ENCODE data around the gene CYGB.
"Not testable (repeated sequence)": the region's sequence is repeated elsewhere in the genome, so short reads cannot be mapped to it uniquely, and the experiment has no call there.

The CYGB gene

DNA sequence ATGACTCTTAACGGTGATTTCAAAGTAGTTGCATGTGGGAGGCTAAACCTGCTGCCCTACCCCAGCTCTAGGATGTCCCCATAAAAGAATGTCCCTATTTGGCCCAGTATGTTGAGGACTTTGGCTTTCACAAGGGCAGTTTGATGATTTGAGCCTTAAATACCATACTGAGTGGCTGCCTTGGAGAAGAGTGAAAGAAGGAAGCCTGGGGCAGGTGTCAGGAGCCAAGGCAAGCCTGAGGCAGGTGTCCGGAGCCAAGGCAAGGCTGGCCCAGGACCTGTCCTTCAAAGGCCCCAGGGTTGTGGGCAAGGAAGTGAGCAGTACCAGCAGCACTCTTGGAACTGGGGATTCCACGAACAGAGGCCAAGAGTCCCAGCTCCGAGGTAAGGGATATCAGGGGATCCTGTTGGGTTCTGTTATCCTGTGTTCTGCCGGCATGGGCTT lies 29.5 kb upstream of the CYGB start:
- no peak for DNase-seq

DNA sequence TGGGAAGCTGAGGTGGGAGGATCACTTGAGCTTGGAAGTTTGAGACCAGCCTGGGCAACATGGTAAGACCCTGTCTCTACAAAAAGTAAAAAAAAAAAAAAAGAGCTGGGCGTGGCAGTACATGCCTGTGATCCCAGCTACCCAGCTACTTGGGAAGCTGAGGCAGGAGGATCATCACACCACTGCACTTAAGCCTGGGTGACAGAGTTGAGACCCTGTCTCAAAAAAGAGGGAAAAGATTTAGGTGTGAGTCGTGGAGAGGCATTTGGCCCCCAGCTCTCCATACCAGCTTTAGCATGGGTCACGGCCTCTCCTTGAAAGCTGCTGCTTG lies 29.1 kb upstream of the CYGB start:
- DNase-seq = no peak

DNA sequence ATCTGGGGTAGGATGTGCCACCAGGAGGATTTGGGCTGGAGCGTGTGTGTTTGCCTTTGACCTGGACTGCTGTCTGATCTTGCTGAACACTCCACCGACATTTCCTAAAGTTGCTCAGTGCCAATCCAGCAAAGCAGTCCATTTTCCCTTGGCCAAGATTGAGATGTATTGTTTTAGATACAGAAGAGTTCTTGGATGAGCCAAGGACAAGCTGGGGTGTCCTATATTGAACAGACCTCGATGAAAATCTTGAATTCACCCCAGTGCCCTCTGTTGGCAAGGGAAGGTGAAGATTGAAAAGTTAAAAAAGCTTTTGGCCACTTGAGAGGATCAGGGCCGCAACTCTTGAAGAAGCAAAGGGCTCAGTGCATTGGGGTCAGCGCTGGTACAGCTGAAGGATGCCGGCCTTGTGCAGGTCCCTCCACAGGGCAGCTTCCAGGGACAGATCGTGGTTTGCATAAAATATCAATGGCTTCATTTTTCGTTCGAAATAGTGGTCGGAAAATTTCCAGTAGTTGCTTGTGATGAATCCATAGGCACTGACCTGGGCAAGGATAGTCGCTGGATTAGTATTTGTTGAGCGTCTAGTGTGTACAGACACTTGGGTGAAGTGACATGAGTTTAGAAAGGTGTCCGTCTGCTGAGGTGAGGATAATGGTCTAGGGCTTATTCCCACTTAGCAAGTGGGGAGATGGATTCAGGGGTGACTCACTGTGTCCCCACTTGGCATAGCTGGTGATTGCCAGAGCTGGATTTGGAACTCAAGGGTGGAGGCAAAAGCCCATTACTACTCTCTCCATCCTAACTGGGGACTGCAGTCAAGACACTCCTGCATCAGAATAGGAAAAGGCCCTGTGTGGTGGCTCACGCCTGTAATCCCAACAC lies 28.5 kb upstream of the CYGB start:
- no peak for DNase-seq

DNA sequence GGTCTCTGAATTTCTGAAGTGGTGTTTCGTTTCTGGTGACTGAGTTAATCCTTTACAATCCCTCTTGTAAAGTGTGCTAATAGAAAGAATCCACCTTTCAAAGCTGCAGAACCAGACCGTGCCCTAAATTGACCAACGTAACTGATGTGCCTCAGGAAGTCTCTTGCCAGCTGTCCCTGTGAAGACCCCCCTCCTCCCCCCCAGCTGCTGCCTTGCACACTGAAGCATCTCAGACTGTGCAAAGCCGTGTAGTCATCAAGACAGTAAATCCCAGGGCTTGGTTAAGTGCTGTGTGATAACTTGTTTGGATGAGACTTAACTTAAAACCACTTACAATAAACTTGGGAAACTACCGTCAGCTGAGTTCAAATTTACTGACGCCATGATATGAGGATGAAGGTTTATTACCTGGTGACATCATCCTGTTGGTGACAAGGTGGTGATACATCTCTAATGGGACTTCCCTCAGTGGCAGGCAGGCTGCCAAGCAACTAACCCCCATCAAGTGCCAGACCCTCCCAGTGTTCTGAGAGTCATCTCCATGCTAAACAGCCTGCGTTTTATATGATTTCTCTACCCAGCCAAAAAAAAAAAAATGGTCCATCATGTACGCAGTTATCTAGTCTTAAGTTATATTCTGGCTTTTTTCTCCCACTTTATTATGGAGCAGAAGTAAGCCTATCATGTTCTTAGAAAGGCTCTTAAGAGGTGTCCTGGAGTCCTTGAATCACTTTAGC lies 27.6 kb upstream of the CYGB start:
- peak in 1 of 2 experiments; percentile 54 for DNase-seq

DNA sequence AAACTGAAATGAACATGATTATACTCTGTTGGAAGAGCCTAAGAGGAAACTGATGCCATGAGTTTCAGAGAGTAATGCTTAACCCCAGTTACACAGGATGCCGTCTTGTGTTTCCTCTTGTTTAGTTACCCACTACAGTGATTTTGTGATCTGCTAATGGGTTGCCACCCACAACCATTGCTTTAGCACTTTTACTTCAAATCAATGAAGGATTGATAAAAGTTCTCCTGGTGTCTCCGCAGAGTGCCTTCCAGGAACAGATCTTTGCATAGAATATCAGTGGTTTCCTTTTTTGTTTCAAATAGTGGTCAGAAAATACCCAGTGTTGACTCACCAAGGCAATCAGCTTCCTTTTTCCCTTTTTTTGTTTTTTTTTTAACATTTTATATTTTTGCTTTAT lies 25.9 kb upstream of the CYGB start:
- DNase-seq = not testable (repeated sequence)

DNA sequence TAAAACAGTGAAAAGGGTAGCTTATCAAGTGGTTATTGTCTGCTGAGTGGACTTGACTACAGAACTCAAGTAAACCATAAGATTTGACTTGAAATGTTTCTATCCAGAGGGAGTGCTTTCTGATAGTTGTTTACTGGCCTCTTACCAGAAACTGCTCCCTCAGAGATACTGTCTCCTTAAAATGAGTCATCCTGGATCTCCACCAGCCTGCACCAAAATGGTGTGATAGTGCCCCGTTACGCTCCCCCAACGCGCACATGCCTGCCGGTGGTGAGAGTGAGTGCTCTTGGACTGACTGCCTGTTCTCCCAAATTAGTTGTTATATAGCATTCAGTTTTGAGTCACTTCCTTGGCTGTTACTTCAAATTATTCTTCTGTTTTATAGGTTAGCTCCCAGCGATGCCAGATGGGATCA lies 25.2 kb upstream of the CYGB start:
- DNase-seq = no peak

DNA sequence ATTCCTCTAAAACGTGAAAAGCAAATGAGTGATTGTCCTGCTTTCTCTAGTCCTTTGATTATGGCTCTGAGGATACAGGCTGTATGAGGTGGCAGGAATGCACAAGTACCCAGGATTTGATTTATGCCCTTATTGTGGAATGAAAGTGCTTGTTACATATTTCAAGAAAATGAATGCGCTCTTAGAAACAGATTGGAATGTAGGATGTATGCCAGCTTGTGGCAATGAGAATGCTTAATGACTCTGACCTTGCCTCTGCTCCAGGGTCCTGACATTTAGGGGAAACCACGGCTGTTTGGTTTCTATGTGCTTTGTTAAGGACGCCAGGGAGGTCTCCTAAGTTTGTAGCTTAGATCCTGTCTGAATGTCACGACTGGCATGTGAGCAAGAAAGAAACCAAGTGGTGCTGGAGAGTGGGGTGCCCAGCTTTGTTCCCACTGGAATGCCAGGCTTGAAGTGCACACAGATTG lies 24.3 kb upstream of the CYGB start:
- no peak for DNase-seq

DNA sequence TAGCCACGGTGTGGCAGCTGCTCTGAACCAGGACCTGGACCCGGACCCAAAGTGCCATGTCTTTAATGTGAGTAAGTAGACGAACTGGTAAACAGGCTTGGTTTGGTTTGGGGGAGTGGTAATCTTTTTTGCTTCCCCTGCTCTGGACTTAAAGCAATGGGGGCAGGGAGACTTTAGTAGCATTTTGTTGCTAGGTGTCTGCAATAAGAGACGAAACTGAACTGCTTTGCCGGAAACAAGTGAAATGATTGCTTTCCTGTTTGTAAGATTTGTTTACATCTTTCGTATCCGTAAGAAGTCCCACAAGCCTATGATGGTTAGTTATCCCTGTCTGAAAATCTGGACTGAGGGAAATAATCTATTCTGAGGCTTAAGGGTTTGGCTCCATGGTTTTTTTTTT lies 23.8 kb upstream of the CYGB start:
- no peak for DNase-seq

DNA sequence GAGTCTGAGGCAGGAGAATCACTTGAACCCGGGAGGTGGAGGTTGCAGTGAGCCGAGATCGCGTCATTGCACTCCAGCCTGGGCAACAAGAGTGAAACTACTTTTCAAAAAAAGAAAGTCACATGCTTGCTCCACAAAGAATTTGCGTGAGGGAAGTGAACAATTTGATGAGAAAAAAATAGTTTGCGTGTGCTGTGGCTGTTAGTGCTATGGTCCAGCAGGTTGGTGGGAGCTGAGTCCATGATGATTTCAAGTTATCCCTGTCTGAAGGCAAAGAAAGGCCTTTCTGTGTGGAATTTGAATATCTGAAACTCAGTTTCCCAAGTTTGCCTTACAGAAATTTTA lies 23.3 kb upstream of the CYGB start:
- no peak for DNase-seq

DNA sequence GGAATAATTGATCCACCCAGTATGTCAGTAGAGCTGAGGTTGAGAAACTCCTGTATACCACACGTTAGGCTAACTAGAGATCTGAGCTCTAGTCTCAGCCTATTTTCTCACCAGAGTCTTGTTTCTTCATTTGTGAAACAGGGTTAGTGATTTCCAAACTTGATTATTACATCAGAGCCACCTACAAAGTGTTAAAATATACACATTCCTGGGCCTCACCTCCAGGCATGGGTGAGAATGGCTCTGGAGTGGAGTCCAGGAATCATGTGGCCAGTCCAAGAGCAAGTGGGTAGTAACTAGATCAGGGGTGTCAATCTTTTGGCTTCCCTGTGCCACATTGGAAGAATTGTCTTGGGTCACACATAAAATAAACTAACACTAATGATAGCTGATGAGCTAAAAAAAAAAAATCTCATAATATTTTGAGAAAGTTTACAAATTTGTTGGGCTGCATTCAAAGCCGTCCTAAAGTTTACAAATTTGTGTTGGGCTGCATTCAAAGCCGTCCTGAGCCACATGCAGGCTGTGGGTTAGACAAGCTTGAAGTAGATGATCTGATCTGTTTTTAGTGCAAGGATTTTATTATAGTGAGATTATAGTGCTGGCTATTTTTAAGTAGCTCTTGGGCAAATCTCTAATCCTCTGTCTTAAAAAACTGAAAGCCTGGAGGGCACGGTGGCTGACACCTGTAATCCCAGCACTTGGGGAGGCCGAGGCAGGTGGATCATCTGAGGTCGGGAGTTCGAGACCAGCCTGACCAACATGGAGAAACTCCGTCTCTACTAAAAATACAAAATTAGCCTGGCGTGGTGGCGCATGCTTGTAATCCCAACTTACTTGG lies 22.7 kb upstream of the CYGB start:
- no peak for DNase-seq

DNA sequence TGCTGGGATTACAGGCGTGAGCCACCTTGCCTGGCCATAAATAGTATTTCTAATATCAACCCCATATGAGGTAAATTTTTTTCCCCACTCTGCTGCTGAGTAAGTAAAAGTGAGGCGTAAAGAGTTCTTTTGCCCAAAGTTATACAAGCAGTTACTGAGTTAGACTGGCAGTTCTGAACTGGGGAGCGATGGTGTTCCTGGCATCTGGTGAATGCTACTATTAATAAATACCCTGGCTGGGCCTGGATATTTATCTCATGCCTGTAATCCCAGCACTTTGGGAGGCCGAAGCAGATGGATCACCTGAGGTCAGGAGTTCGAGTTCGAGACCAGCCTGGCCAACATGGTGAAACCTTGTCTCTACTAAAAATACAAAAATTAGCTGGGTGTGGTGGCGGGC lies 22.0 kb upstream of the CYGB start:
- DNase-seq = not testable (repeated sequence)

DNA sequence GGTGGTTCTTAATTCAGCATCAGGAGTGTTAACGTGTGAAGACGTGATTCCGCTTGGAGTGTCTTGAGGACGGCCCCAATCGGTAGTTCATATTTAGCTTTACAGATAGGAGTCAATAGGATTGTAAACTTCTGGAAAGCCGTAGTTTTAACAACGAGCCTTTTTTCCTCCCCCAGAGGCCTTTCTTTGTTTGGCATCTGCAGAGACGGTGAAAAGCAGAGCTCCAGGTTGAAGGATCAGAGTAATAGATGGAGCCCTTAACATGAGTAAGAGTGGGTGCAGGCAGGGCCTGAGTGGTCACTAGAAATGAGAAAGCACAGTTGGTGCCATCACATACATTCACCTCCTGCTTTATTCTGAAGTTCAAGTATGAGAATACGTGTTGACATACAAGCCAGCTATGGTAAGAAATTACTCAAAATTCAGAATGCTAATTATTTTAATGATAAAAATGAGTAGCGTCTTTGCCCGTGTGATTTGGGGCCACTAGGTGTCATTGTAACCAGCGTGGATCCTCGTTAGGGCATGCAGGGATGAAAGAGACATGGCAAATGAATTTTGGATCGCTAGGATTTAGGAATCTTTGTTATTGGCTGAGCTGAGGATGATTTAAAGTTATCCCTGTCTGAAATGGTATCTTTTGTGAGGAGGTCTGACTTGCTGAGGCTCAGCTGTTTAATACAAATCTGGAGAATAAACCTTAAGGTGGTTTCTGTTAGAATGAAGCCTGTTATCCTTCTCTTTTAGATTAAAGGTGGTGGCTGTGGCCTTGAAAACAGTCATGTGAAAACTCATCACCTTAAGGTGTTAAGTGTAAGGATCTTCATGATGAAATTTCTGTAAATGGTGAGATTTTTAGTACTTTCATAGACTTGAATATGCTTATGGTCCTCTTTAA lies 20.9 kb upstream of the CYGB start:
- DNase-seq = no peak

DNA sequence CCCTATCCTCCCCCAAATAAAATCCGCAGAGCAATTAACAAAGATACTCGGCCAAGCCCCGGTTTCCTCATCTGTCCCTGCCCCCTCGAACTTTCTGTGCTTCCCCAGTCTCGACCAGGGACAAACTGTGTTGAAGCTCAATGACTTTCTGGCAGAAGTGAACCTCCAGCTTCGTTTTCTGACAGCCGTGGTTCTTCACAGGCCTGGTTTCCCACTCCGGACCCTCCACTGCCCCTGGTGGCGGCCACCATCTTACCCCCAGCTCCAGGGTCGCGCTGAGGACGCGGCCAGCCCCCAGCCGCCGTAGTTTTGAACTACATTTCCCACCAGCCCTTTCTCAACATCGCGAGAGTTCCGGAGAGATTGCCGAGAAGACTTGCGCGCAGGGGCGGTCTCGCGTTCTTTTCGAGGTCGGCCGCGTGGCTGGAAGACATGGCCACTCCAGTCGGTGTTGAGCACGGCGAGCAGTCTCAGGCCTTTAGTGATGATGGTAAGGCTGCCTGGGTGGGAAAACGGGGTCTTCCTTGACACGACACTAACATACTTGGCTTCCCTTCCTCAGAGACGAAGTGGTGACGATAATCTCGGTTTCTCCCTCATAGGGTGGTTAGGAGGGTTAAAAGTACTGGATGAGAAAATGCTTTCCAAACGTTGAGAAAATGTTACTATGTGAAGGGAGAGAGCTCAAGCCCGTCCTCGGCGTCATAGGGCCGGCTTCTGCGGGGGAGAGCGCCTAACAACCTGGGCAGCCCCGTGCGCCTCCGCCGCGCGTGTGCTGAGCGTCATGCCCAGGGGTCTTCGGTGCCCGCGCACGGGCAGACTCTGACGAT lies 20.1 kb upstream of the CYGB start:
- DNase-seq = peak; percentile 88 to 93

DNA sequence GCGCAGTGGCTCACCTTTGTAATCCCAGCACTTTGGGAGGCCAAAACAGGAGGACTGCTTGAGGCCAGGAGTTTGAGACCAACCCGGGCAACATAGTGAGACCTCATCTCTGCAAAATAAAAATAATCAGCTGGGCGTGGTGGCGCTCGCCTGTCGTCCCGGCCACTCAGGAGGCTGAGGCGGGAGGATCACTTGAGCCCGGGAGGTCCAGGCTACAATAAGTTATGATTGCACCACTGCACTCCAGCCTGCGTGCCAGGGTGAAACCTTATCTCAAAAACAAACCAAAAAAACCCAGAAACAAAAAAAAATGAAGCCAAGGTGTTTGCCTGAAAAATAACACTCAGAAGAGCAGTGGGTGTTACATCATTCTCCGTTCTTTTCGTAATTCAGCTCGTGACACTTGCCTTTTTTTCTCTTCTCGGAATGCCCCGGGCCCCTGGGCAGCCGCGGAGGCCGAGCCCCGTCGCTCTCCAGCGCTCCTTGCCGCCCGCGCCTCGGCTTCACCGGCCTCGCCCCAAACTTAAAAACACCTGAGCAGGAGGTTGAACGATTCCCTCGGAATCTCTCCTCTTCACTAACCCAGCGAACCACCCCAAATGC lies 19.4 kb upstream of the CYGB start:
- peak in 1 of 2 experiments; percentile 17 for DNase-seq

DNA sequence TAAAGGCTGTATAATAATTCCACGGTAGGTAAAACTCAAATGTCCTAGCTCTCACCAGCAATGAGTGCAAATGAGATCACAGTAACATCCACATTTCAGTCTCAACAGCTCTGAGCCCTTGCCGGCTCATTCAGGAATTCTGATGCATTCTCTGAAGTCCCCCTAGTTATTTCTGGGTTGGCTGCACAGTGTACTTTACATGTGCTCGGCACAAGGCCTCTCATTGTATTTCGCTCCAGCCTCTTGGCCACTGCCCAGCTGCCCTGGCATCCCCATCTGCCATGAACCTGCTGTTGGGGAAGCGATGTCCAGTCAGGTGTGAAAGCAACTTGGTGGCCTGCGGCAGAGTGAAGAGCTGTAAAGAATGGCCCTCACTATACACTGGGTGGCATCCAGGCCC lies 16.6 kb upstream of the CYGB start:
- no peak for DNase-seq

DNA sequence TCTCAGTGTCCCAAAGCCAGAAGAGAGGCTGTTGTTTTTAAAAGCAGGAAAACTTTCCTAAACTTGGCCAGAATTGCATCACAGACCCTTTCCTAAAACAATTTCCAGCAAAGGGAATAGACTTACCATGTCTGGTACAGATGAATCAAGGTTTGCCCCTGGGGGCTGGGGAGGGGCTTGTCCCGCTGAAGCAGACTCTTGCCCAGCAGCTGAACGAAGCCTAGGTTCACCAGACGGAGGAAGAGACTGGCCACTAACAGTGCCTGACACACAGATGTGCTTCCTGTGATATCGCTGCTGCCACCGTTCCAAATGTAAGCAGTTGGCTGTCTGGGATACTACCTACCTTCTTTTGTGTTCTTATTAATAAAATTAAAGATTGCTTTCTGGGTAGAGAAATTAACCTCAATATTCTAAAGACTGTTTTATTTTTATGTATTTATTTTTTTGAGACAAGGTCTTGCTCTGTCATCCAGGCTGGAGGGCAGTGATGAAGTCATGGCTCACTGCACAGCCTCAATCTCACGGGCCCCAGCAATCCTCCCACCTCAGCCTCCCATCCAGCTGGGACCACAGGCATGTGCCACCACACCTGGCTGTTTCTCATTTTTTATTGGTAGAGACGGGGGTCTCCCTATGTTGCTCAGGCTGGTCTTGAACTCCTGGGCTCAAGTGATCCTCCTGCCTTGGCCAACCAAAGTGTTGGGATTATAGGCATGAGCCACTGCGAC lies 15.8 kb upstream of the CYGB start:
- no peak for DNase-seq

DNA sequence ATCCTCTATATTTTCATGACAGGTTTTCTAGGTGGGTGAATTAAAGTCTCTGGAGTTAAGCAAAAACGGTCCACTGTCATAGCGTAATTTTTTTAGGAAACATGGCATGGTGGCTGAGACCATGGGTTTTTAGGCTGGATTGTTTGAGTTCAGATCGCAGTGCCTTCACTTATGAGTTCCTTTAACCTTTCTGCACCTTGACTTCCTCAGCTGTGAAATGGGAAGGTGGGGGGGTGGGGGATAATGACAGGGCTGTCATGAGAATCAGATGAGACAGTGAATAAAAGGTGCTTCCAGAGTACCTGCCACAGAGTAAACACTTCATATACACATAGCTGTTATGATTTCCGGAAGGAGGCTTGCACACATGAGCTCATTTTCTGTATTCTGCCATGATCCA lies 14.2 kb upstream of the CYGB start:
- no peak for DNase-seq

DNA sequence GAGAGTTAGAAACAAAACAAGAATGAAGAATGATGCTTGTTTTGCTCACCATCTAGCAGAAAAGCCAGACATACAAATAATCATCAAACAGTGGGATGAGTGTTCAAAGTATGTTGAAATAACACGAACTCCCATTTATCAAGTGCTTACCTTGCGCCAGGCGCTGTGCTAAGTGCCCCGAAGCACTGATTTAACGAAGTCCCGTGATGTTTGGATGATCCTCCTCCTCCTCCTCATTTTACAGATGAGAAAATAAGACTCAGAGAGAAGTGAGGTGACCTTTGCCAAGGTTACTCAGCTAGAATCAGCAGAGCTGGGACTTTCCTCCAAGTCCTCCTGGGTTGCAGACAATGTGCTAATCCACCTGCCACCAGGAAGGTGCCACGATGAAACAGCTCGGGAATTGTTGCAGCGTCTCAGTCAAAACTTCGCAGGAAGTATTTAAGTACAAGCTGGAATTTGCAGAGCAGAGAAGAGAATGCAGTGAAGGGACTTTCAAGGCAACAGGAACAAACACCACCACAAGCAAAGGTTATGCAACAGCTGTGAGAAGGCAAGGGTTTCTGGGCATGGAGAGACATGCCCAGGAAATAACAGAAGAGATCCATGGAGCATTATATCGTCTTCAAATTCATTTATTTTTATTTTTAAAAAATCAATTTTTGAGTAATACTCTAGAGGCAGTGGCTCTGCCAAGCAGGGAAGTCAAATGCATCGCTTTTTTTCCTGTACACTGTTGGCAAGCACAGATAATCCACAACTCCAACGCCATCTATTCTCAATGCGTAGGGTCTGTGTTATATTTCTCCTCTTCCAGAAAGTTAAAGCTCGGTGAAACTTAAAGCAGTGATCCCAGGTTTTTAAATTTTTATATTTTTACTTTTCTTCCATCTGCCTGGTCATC lies 13.5 kb upstream of the CYGB start:
- no peak for DNase-seq

DNA sequence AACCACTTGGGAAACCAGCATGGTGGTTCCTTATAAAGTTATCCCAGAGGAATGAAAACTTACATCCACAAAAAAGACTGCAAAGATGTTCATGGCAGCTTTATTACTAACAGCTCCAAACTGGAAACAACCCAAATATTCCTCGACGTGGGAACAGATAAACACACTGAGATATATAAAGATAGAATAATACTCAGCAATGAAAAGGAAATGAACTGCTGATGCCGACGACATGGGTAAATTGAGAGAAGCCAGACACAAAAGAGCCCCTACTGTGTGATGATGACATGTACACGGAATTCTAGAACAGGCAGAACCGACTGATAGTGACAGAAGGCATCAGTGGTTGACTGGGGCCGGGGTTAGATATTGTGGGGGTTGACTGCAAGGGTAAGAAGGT lies 12.0 kb upstream of the CYGB start:
- DNase-seq = no peak
